B cell (primary cell): ENCODE results near the gene SEZ6L.

Experiments
- CTCF ChIP-seq: fragments of 200-600 bp; IDR thresholded peaks from one replicate; pipeline ENCODE4 v1.8.0; 2022; ENCODE audit warnings: antibody characterized with exemption, mild to moderate bottlenecking
- EZH2 ChIP-seq: IDR thresholded peaks from 2 replicates; pipeline ENCODE4 v1.6.1; 2012; ENCODE audit warnings: borderline replicate concordance, low read depth, mild to moderate bottlenecking, moderate library complexity, low read length; ENCODE audit not compliant: insufficient read depth, poor library complexity, severe bottlenecking

GRCh38 chr22:26374391-26375026, 205.2 kb downstream of the SEZ6L start:
- TF ChIP-seq CTCF = no peak
- no peak for TF ChIP-seq EZH2
